ENCODE measurements around the gene TTLL6. TPM values are rescaled to one million over a fixed set of nuclear protein-coding genes. Genes with fewer than 3 reads are reported as not detected.

The TTLL6 gene
- total and polyA plus RNA-seq, 2 experiments from 2014 or later = 0.30 TPM; not detected in 1

DNA sequence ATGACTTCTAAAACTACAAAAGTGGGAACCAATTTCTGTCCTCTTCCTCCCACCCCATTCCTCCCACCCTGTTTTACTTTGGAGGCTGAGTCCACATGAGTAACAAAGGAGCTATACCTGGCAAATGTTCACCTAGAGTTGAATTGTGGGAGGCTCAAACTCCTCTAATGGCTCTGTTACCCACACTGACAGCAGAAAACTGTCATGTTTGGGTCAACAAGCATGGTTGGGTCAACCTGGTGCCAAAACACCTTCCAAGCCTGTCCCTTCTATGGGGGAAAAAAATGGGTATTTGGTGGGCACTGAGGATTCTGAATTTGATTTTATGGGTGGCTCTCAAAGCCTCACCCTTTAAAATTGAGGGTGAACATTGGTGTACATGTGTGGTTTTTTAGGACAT lies 76.5 kb downstream of the TTLL6 start:
- H3K9me2 ChIP-seq (replicated peaks; ENCODE audit: insufficient read depth) = no peaks in the 10 kb centered on the region
- H3K36me3 ChIP-seq (replicated peaks; ENCODE audit: insufficient read depth, low read depth) = no peaks in the 10 kb centered on the region
- H3K79me2 ChIP-seq = no peaks in the 10 kb centered on the region
- H3K4me2 ChIP-seq = no peak overlapping the region
- no peaks in the 10 kb centered on the region for H4K20me1 ChIP-seq (ENCODE audit: insufficient read depth, poor library complexity, severe bottlenecking)
- no peak overlapping the region for H2AFZ ChIP-seq
- H3K9me3 ChIP-seq (ENCODE audit: low read depth) = no peaks in the 10 kb centered on the region
- no peak for DNase-seq (ENCODE audit: low spot score)
- peaks cover 100% of the 10 kb centered on the region for H3K27me3 ChIP-seq
- H3K27ac ChIP-seq = no peak overlapping the region
- TF ChIP-seq, protein P1, sequence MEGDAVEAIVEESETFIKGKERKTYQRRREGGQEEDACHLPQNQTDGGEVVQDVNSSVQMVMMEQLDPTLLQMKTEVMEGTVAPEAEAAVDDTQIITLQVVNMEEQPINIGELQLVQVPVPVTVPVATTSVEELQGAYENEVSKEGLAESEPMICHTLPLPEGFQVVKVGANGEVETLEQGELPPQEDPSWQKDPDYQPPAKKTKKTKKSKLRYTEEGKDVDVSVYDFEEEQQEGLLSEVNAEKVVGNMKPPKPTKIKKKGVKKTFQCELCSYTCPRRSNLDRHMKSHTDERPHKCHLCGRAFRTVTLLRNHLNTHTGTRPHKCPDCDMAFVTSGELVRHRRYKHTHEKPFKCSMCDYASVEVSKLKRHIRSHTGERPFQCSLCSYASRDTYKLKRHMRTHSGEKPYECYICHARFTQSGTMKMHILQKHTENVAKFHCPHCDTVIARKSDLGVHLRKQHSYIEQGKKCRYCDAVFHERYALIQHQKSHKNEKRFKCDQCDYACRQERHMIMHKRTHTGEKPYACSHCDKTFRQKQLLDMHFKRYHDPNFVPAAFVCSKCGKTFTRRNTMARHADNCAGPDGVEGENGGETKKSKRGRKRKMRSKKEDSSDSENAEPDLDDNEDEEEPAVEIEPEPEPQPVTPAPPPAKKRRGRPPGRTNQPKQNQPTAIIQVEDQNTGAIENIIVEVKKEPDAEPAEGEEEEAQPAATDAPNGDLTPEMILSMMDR (IDR thresholded peaks at IDR 0.05; ENCODE audit: poor library complexity) = no peak
- no peak for TF ChIP-seq EZH2phosphoT487 (IDR thresholded peaks at IDR 0.05; ENCODE audit: low read depth, severe bottlenecking, unreplicated experiment)
- TF ChIP-seq EZH2 (IDR thresholded peaks at IDR 0.05; ENCODE audit: borderline replicate concordance) = no peak
- H3K4me3 ChIP-seq = no peak overlapping the region
- no peaks in the 10 kb centered on the region for H3K4me1 ChIP-seq (ENCODE audit: insufficient read depth)

DNA sequence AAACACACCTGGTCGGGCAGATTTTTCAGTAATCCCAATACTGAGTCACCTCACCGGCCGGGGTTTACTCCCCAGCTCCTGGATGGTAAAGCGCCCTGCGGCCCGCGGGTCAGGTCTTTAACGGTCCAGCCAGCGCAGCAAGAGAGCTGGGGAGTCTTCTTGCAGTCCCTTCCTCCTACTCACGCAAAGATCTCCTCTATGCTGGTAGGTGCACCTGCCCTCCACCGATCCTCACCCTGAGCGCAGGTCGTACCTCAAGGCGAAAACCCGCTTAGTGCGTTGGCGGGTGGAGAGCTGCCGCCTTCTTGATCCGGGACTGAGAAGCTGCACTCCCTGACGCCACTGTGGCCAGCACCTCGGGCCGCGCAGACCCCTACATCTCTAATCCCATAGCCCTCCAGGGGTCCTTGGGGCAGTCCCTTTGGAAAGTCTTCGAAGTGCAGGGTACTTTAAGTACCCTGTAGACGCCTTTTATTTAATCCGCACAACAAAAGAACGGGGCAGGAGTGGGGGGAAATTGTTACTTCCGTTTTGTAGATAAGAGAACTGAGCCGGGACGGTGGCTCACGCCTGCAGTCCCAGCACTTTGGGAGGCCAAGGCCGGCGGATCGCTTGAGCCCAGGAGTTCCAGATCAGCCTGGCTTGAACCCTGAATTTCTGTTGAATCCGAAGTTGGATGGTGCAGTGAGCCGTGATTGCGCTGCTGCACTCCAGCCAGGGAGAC lies 78.1 kb downstream of the TTLL6 start:
- H3K4me2 ChIP-seq = no peak overlapping the region
- no peaks in the 10 kb centered on the region for H3K36me3 ChIP-seq (replicated peaks; ENCODE audit: insufficient read depth, low read depth)
- peaks cover 100% of the 10 kb centered on the region for H3K27me3 ChIP-seq
- H3K9me2 ChIP-seq (replicated peaks; ENCODE audit: insufficient read depth) = no peaks in the 10 kb centered on the region
- no peaks in the 10 kb centered on the region for H3K4me1 ChIP-seq (ENCODE audit: insufficient read depth)
- no peaks in the 10 kb centered on the region for H3K79me2 ChIP-seq
- no peak overlapping the region for H3K4me3 ChIP-seq
- no peaks in the 10 kb centered on the region for H3K9me3 ChIP-seq (ENCODE audit: low read depth)
- TF ChIP-seq, protein P1 (IDR thresholded peaks at IDR 0.05; ENCODE audit: poor library complexity) = no peak
- TF ChIP-seq EZH2 (IDR thresholded peaks at IDR 0.05; ENCODE audit: borderline replicate concordance) = peak; percentile 85
- no peak for DNase-seq (ENCODE audit: low spot score)
- WGBS (ENCODE audit: low lambda C conversion rate, missing lambda C conversion rate) = 4% methylated on average over 37 of the region's 37 CpGs
- no peak overlapping the region for H3K27ac ChIP-seq
- H2AFZ ChIP-seq = no peak overlapping the region
- no peaks in the 10 kb centered on the region for H4K20me1 ChIP-seq (ENCODE audit: insufficient read depth, poor library complexity, severe bottlenecking)

DNA sequence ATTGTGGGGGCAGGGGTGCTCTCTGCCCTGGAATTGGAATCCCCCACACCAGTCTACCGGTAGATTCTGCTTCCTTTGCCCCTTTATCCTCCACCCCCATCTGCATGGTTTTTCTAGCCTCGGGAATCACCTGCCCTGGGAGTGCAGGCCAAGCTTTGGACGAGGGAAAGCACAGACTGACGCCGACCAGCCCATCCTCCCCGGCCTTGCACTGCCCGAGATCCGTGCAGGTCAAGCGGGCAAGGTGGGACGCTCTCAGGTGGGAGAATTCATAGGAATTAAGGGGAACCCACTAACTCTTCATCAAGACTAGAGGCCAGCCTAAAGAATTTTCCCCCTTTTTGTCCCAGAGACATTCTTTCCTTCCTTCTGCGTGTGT lies 78.6 kb downstream of the TTLL6 start:
- H3K4me3 ChIP-seq = no peak overlapping the region
- H3K9me2 ChIP-seq (replicated peaks; ENCODE audit: insufficient read depth) = no peaks in the 10 kb centered on the region

More for the DNA sequence above, 78.6 kb downstream of the TTLL6 start:
- 8% methylated on average over 11 of the region's 11 CpGs for WGBS (ENCODE audit: low lambda C conversion rate, missing lambda C conversion rate)
- Histone ChIP-seq H3K27ac (no peak overlapping the region), H3K36me3 (replicated peaks; ENCODE audit: insufficient read depth, low read depth) (no peaks in the 10 kb centered on the region), H3K4me1 (ENCODE audit: insufficient read depth) (no peaks in the 10 kb centered on the region), H3K4me2 (no peak overlapping the region), H3K79me2 (no peaks in the 10 kb centered on the region), H4K20me1 (ENCODE audit: insufficient read depth, poor library complexity, severe bottlenecking) (no peaks in the 10 kb centered on the region), H2AFZ (no peak overlapping the region), H3K27me3 (peaks cover 100% of the 10 kb centered on the region), H3K9me3 (ENCODE audit: low read depth) (no peaks in the 10 kb centered on the region)
- DNase-seq (ENCODE audit: low spot score) = no peak
- TF ChIP-seq EZH2phosphoT487 (IDR thresholded peaks at IDR 0.05; ENCODE audit: low read depth, severe bottlenecking, unreplicated experiment) (no peak), EZH2 (IDR thresholded peaks at IDR 0.05; ENCODE audit: borderline replicate concordance) (no peak)
- TF ChIP-seq, protein P1 (IDR thresholded peaks at IDR 0.05; ENCODE audit: poor library complexity) = no peak
